Astrocyte (in vitro differentiated cells and primary cell): Measurements from ENCODE around the gene C11orf24. TPM values are rescaled to one million over a fixed set of nuclear protein-coding genes. Genes with fewer than 3 reads are reported as not detected.
A peak's percentile ranks its signal among the peaks of the same experiment; 100 is the strongest.

ENCODE experiments used
- DNase-seq: peaks from one replicate; pipeline ENCODE4 v3.0.0-alpha.2; 2010; ENCODE audit warnings: low read depth
- FAIRE-seq: peaks from 2 replicates; lab custom pipeline; 2011; peaks lifted over from hg19 to GRCh38; lab: Jason Lieb, UNC
- H2AFZ ChIP-seq: 2 replicates; pipeline ENCODE4 v1.6.0; 2012; ENCODE audit warnings: low read depth, low read length, inconsistent platforms
- H3K27ac ChIP-seq: 2 replicates; pipeline ENCODE4 v1.5.1; 2011; ENCODE audit warnings: low read depth, low read length, inconsistent platforms
- H3K27me3 ChIP-seq: 2 replicates; pipeline ENCODE4 v1.6.0; 2011; ENCODE audit warnings: low read length, inconsistent platforms; ENCODE audit not compliant: insufficient read depth
- H3K36me3 ChIP-seq: 2 replicates; pipeline ENCODE4 v1.5.1; 2011; ENCODE audit warnings: low read length, inconsistent platforms; ENCODE audit not compliant: insufficient read depth
- H3K4me1 ChIP-seq: 2 replicates; pipeline ENCODE4 v1.5.1; 2011; ENCODE audit warnings: low read length, inconsistent platforms; ENCODE audit not compliant: insufficient read depth
- H3K4me2 ChIP-seq: 2 replicates; pipeline ENCODE4 v1.6.0; 2012; ENCODE audit warnings: low read length, inconsistent platforms
- H3K4me3 ChIP-seq: 2 replicates; pipeline ENCODE4 v1.5.1; 2011; ENCODE audit warnings: low read depth, mild to moderate bottlenecking, low read length, inconsistent platforms; ENCODE audit not compliant: insufficient read depth
- H3K79me2 ChIP-seq: 2 replicates; pipeline ENCODE4 v1.6.0; 2012; ENCODE audit warnings: mild to moderate bottlenecking, low read length, inconsistent platforms; ENCODE audit not compliant: insufficient read depth
- H3K9ac ChIP-seq: 2 replicates; pipeline ENCODE4 v1.6.0; 2012; ENCODE audit warnings: mild to moderate bottlenecking, low read length, inconsistent platforms
- H3K9me3 ChIP-seq: 2 replicates; pipeline ENCODE4 v1.5.1; 2012; ENCODE audit warnings: low read depth, mild to moderate bottlenecking, low read length, inconsistent platforms; ENCODE audit not compliant: insufficient read depth
- H4K20me1 ChIP-seq: 2 replicates; pipeline ENCODE4 v1.6.0; 2012; ENCODE audit warnings: low read length, inconsistent platforms; ENCODE audit not compliant: insufficient read depth
- H3K27ac Mint-ChIP-seq: one replicate; pipeline ENCODE4 v1.8.0; 2021; ENCODE audit warnings: mild to moderate bottlenecking, mixed read lengths; ENCODE audit not compliant: unreplicated experiment
- H3K27me3 Mint-ChIP-seq: one replicate; pipeline ENCODE4 v1.8.0; 2021; ENCODE audit warnings: low read depth, mixed read lengths; ENCODE audit not compliant: unreplicated experiment
- H3K36me3 Mint-ChIP-seq: one replicate; pipeline ENCODE4 v1.8.0; 2021; ENCODE audit warnings: low read depth, mixed read lengths; ENCODE audit not compliant: unreplicated experiment
- H3K4me1 Mint-ChIP-seq: one replicate; pipeline ENCODE4 v1.8.0; 2021; ENCODE audit warnings: low read depth, mixed read lengths; ENCODE audit not compliant: unreplicated experiment
- H3K4me3 Mint-ChIP-seq: one replicate; pipeline ENCODE4 v1.8.0; 2021; ENCODE audit warnings: mild to moderate bottlenecking, moderate library complexity, mixed read lengths; ENCODE audit not compliant: unreplicated experiment
- H3K9me3 Mint-ChIP-seq: one replicate; pipeline ENCODE4 v1.8.0; 2021; ENCODE audit warnings: mild to moderate bottlenecking, mixed read lengths; ENCODE audit not compliant: unreplicated experiment
- EZH2 ChIP-seq: IDR thresholded peaks from 2 replicates; pipeline ENCODE4 v1.6.1; 2012; ENCODE audit warnings: mild to moderate bottlenecking, low read length, inconsistent platforms; ENCODE audit not compliant: insufficient read depth
- total RNA-seq: library from RNA; stranded (reverse); gene quantifications from 2 replicates; pipeline ENCODE4 v1.2.1, GENCODE V29; 2021
- TF ChIP-seq, protein P1 (sequence below): IDR thresholded peaks from 2 replicates; pipeline ENCODE4 v1.5.1; 2011; ENCODE audit warnings: low read depth, mild to moderate bottlenecking, inconsistent platforms, low read length, moderate library complexity; ENCODE audit not compliant: insufficient read depth

Gene C11orf24
- total RNA-seq, 1 donor from 2014 or later = 79.8 TPM

DNA sequence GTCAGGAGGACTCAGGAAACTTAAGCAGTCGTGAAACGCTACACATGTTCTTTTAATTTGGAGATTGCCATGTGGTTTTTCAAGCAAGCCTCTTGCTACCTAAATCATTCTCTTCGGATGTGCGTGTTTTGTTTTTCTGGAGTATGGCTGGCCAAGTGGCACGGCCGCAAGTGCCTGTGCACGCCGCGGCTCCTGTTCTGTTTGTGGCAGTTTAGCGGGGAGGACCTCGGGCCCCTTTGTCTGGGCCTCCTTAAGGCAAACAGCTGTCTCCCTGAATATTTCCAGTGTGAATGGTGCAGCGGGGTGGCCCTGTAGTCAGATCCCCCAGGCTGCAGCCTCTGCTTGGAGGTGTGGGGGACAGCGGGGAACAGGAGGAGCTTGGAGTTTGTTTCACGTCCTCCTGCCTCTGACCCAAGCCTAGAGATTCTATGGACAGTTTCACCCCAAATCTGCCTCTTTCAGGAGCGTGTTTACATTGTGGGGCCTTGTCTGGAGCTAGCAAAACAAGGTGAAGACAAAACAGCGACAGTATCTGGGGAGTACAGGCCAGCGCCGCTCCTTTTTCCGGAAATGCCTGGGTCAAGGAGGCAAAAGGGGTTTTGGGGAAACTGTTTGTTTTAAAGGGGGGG, 41.9 kb upstream of the C11orf24 start:
- no peaks in the 10 kb centered on the region for H3K36me3 ChIP-seq
- H2AFZ ChIP-seq = peak overlapping the region; percentile 72
- H3K79me2 ChIP-seq = peaks cover 53% of the 10 kb centered on the region
- FAIRE-seq = no peak
- H3K27me3 ChIP-seq = no peaks in the 10 kb centered on the region
- TF ChIP-seq, protein P1, sequence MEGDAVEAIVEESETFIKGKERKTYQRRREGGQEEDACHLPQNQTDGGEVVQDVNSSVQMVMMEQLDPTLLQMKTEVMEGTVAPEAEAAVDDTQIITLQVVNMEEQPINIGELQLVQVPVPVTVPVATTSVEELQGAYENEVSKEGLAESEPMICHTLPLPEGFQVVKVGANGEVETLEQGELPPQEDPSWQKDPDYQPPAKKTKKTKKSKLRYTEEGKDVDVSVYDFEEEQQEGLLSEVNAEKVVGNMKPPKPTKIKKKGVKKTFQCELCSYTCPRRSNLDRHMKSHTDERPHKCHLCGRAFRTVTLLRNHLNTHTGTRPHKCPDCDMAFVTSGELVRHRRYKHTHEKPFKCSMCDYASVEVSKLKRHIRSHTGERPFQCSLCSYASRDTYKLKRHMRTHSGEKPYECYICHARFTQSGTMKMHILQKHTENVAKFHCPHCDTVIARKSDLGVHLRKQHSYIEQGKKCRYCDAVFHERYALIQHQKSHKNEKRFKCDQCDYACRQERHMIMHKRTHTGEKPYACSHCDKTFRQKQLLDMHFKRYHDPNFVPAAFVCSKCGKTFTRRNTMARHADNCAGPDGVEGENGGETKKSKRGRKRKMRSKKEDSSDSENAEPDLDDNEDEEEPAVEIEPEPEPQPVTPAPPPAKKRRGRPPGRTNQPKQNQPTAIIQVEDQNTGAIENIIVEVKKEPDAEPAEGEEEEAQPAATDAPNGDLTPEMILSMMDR = no peak
- Mint-ChIP-seq H3K4me3 (peak overlapping the region; percentile 95), H3K27ac (peak overlapping the region; percentile 85), H3K9me3 (no peaks in the 10 kb centered on the region), H3K4me1 (peaks cover 19% of the 10 kb centered on the region), H3K36me3 (no peaks in the 10 kb centered on the region), H3K27me3 (no peaks in the 10 kb centered on the region)
- H3K9me3 ChIP-seq = no peaks in the 10 kb centered on the region
- peak overlapping the region; percentile 83 for H3K9ac ChIP-seq
- peak overlapping the region; percentile 96 for H3K4me2 ChIP-seq
- no peak for DNase-seq
- peaks cover 32% of the 10 kb centered on the region for H3K4me1 ChIP-seq
- peak overlapping the region; percentile 56 for H3K27ac ChIP-seq
- H4K20me1 ChIP-seq = peaks cover 34% of the 10 kb centered on the region
- peak overlapping the region; percentile 73 for H3K4me3 ChIP-seq

DNA sequence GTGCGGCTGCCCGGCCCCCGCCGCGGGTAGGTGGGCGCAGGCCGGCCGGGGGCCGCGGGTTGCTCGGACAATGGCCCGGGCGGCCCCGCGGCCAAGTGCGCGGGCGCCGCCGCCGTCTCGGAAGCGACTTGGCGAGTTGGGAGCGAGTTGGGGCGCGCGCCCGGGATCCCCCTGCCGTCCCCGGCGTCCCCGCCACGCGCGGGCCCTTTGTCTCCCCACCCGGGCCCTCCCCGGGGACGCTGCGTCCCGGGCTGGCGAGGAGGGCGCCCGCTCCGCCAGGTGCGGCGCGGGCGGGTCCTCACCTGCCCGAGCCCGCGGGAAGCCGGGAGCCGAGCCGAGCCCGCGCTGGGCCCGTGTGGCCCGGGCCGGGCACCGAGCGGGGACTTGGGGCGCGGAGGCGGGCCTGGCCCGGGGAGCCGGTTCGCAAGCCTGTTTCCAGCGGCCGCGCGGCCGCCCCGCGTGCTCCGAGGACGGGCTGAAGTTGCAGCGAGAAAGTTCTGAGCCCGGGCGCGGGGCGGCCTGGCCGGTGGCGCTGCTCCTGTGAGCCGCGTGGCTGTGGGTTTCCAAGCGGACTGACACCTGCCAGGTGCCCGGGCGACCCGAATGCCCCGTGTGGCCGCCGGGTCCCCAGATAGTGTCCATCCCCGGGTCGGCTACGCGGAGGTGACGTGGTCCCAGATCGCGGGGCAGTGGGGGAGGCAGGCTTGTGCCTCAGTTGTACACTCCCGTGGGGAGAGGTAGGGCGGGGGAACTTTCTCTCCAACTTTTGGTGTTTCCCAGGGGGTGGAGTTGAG, 41.2 kb upstream of the C11orf24 start:
- no peak for TF ChIP-seq EZH2
- TF ChIP-seq, protein P1 = no peak
- Mint-ChIP-seq H3K9me3 (no peaks in the 10 kb centered on the region), H3K4me3 (peak overlapping the region; percentile 95), H3K36me3 (no peaks in the 10 kb centered on the region), H3K27ac (peak overlapping the region; percentile 85), H3K4me1 (peaks cover 19% of the 10 kb centered on the region), H3K27me3 (no peaks in the 10 kb centered on the region)
- Histone ChIP-seq H3K9ac (peak overlapping the region; percentile 83), H3K9me3 (no peaks in the 10 kb centered on the region), H3K79me2 (peaks cover 48% of the 10 kb centered on the region), H3K36me3 (no peaks in the 10 kb centered on the region), H3K27me3 (no peaks in the 10 kb centered on the region), H2AFZ (peak overlapping the region; percentile 72), H3K4me2 (peak overlapping the region; percentile 96), H3K4me1 (peaks cover 32% of the 10 kb centered on the region), H4K20me1 (peaks cover 30% of the 10 kb centered on the region), H3K4me3 (peak overlapping the region; percentile 73), H3K27ac (peak overlapping the region; percentile 56)
- DNase-seq (no peak), FAIRE-seq (no peak)
